Smooth muscle cell of the coronary artery (primary cell): ENCODE results near the gene ANXA8. TPM values are rescaled to one million over a fixed set of nuclear protein-coding genes. Genes with fewer than 3 reads are reported as not detected.

Source experiments
- total RNA-seq: library from RNA; depleted of rRNA; stranded (reverse); fragments of >200 nt; gene quantifications from 2 replicates; pipeline ENCODE4 v1.2.3, GENCODE V29; 2014; ENCODE audit warnings: low replicate concordance

The ANXA8 gene, protein sequence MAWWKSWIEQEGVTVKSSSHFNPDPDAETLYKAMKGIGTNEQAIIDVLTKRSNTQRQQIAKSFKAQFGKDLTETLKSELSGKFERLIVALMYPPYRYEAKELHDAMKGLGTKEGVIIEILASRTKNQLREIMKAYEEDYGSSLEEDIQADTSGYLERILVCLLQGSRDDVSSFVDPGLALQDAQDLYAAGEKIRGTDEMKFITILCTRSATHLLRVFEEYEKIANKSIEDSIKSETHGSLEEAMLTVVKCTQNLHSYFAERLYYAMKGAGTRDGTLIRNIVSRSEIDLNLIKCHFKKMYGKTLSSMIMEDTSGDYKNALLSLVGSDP
- total RNA-seq: under 0.01 and 0.68 TPM in 2 replicates

DNA sequence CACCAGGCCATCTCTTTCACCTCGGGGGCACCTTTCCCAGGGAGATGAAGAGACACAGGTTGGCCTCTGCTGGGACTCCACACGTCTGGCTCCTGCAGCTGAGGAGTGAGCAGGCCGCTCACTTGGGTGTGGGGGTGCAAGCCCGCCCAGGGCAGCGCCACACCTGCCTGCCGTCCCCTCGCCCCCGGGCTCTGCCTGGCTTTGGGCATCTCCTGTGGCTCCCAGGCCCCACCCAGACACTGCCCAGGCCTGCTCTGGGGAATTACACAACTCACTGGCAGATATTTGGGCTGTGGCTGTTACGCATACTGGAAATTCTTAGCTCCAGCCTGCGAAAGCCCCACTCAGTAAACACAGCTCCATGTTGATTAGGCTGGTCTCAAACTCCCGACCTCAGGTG is at the start of gene ANXA8:
ANXA8 (minus strand) TSS at position 193 of the 400 bp plus-strand sequence; CDS start at position 11, 182 bp downstream.

DNA sequence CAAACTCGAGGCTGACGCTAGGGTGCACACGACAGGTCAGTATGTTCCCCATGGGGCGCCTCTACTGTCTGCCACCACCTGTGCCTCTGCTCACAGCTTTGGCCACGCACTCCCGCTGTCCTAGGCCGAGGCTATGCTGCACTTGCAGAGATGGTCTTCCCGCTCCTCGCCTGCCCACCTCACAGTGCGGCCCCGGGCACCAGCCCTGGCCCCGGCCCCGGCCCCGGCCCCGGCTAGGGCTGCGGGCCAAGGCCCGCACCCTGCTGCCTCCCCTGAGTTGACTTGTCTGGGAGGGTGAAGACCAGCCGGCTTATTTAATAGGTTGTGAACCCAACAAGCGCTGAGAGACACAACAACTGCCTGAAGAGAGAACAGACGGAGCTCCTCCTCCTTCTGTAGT is 39.6 kb upstream of the ANXA8 start, which contains the start of gene AGAP9:
AGAP9 (minus strand) TSS at position 164 of the 400 bp plus-strand sequence; CDS start at position 52, 112 bp downstream.

DNA sequence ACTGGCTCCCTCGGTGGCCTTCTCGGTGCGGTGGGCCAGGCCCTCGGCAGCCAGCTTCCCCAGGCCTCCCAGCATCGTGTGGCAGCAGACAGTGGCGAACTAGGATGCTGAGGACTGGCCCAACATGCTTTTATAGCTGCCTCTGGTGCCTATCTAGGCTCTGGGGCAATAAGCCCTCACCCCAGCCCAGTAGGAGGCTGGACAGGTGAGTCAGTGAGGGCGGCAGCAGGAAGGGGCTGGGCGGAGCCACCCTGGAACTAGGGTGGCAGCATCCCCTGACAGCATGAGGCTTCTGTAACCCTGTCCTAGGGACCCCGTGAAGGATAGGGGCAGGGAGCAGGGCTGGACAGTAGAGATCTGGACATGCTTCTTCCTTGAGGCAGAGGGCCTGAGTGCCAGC is 7.7 kb upstream of the ANXA8 start, which contains the start of gene FAM25G:
FAM25G (minus strand) TSS at position 101 of the 400 bp plus-strand sequence; CDS start at position 75, 26 bp downstream.

Other genes starting within 250 kb of the ANXA8 start
- gene GDF10, start 183.9 kb downstream of the ANXA8 start, total RNA-seq: 1.1 TPM in 1 of 2 replicates, not detected in the other
- not detected in 2 replicates for gene GDF2, start 161.7 kb downstream of the ANXA8 start, total RNA-seq
- under 0.01 TPM in 1 of 2 replicates, not detected in the other for gene RBP3, start 135.8 kb downstream of the ANXA8 start, total RNA-seq
- 0.23 TPM in 1 of 2 replicates, not detected in the other for gene ZNF488, start 99.8 kb downstream of the ANXA8 start, total RNA-seq
- gene FAM25G, start 7.6 kb upstream of the ANXA8 start, total RNA-seq: not detected in 2 replicates
- 1.4 and 2.3 TPM in 2 replicates for gene AGAP9, start 39.5 kb upstream of the ANXA8 start, total RNA-seq